ENCODE results near the gene ARHGEF28. TPM values are rescaled to one million over a fixed set of nuclear protein-coding genes. Genes with fewer than 3 reads are reported as not detected.

Gene ARHGEF28
- total RNA-seq, 1 experiment from 2014 or later = 0.42 TPM

- DNase-seq = no peak
- Histone ChIP-seq H3K36me3 (replicated peaks; ENCODE audit: control insufficient read depth, insufficient read depth, low read length) (no peaks in the 10 kb centered on the region), H3K27me3 (ENCODE audit: control insufficient read depth, insufficient read depth, low read length) (no peaks in the 10 kb centered on the region)
Measured at GRCh38 chr5:73684691-73685090, 58.7 kb downstream of the ARHGEF28 start.

GRCh38 chr5:73686912-73687311, 60.9 kb downstream of the ARHGEF28 start:
- H3K36me3 ChIP-seq (replicated peaks; ENCODE audit: control insufficient read depth, insufficient read depth, low read length) = no peaks in the 10 kb centered on the region
- H3K4me3 ChIP-seq (ENCODE audit: insufficient read depth, low read depth, low read length) = no peak overlapping the region
- DNase-seq = no peak
- no peaks in the 10 kb centered on the region for H3K27me3 ChIP-seq (ENCODE audit: control insufficient read depth, insufficient read depth, low read length)

More at GRCh38 chr5:73684691-73685090, 58.7 kb downstream of the ARHGEF28 start:
- no peak overlapping the region for H3K4me3 ChIP-seq (ENCODE audit: insufficient read depth, low read depth, low read length)

GRCh38 chr5:73687357-73687756, 61.4 kb downstream of the ARHGEF28 start:
- Histone ChIP-seq H3K36me3 (replicated peaks; ENCODE audit: control insufficient read depth, insufficient read depth, low read length) (no peaks in the 10 kb centered on the region), H3K27me3 (ENCODE audit: control insufficient read depth, insufficient read depth, low read length) (no peaks in the 10 kb centered on the region), H3K4me3 (ENCODE audit: insufficient read depth, low read depth, low read length) (no peak overlapping the region)
- no peak for DNase-seq

GRCh38 chr5:73690015-73690414, 64.0 kb downstream of the ARHGEF28 start:
- Histone ChIP-seq H3K4me3 (ENCODE audit: insufficient read depth, low read depth, low read length) (no peak overlapping the region), H3K27me3 (ENCODE audit: control insufficient read depth, insufficient read depth, low read length) (no peaks in the 10 kb centered on the region), H3K36me3 (replicated peaks; ENCODE audit: control insufficient read depth, insufficient read depth, low read length) (no peaks in the 10 kb centered on the region)
- no peak for DNase-seq

GRCh38 chr5:73691302-73692080, 65.5 kb downstream of the ARHGEF28 start:
- H3K27me3 ChIP-seq (ENCODE audit: control insufficient read depth, insufficient read depth, low read length) = no peaks in the 10 kb centered on the region
- DNase-seq = no peak

GRCh38 chr5:73692166-73692640, 66.2 kb downstream of the ARHGEF28 start:
- H3K36me3 ChIP-seq (replicated peaks; ENCODE audit: control insufficient read depth, insufficient read depth, low read length) = no peaks in the 10 kb centered on the region
- H3K4me3 ChIP-seq (ENCODE audit: insufficient read depth, low read depth, low read length) = no peak overlapping the region
- H3K27me3 ChIP-seq (ENCODE audit: control insufficient read depth, insufficient read depth, low read length) = no peaks in the 10 kb centered on the region
- DNase-seq = no peak

More at GRCh38 chr5:73691302-73692080, 65.5 kb downstream of the ARHGEF28 start:
- no peak overlapping the region for H3K4me3 ChIP-seq (ENCODE audit: insufficient read depth, low read depth, low read length)
- no peaks in the 10 kb centered on the region for H3K36me3 ChIP-seq (replicated peaks; ENCODE audit: control insufficient read depth, insufficient read depth, low read length)

GRCh38 chr5:73692981-73693380, 67.0 kb downstream of the ARHGEF28 start:
- Histone ChIP-seq H3K4me3 (ENCODE audit: insufficient read depth, low read depth, low read length) (no peak overlapping the region), H3K36me3 (replicated peaks; ENCODE audit: control insufficient read depth, insufficient read depth, low read length) (no peaks in the 10 kb centered on the region), H3K27me3 (ENCODE audit: control insufficient read depth, insufficient read depth, low read length) (no peaks in the 10 kb centered on the region)
- DNase-seq = no peak

- H3K36me3 ChIP-seq (replicated peaks; ENCODE audit: control insufficient read depth, insufficient read depth, low read length) = no peaks in the 10 kb centered on the region
Measured at GRCh38 chr5:73693573-73694061, 67.6 kb downstream of the ARHGEF28 start.

GRCh38 chr5:73694089-73694488, 68.1 kb downstream of the ARHGEF28 start:
- Histone ChIP-seq H3K36me3 (replicated peaks; ENCODE audit: control insufficient read depth, insufficient read depth, low read length) (no peaks in the 10 kb centered on the region), H3K4me3 (ENCODE audit: insufficient read depth, low read depth, low read length) (no peak overlapping the region), H3K27me3 (ENCODE audit: control insufficient read depth, insufficient read depth, low read length) (no peaks in the 10 kb centered on the region)
- no peak for DNase-seq

More at GRCh38 chr5:73693573-73694061, 67.6 kb downstream of the ARHGEF28 start:
- peak; percentile 25 for DNase-seq
- H3K4me3 ChIP-seq (ENCODE audit: insufficient read depth, low read depth, low read length) = no peak overlapping the region
- no peaks in the 10 kb centered on the region for H3K27me3 ChIP-seq (ENCODE audit: control insufficient read depth, insufficient read depth, low read length)

GRCh38 chr5:73698011-73698410, 72.0 kb downstream of the ARHGEF28 start:
- no peak for DNase-seq
- no peak overlapping the region for H3K4me3 ChIP-seq (ENCODE audit: insufficient read depth, low read depth, low read length)
- no peaks in the 10 kb centered on the region for H3K36me3 ChIP-seq (replicated peaks; ENCODE audit: control insufficient read depth, insufficient read depth, low read length)
- H3K27me3 ChIP-seq (ENCODE audit: control insufficient read depth, insufficient read depth, low read length) = no peaks in the 10 kb centered on the region

GRCh38 chr5:73701566-73701965, 75.6 kb downstream of the ARHGEF28 start:
- Histone ChIP-seq H3K4me3 (ENCODE audit: insufficient read depth, low read depth, low read length) (no peak overlapping the region), H3K36me3 (replicated peaks; ENCODE audit: control insufficient read depth, insufficient read depth, low read length) (no peaks in the 10 kb centered on the region), H3K27me3 (ENCODE audit: control insufficient read depth, insufficient read depth, low read length) (no peaks in the 10 kb centered on the region)
- no peak for DNase-seq

GRCh38 chr5:73702534-73702933, 76.5 kb downstream of the ARHGEF28 start:
- H3K36me3 ChIP-seq (replicated peaks; ENCODE audit: control insufficient read depth, insufficient read depth, low read length) = no peaks in the 10 kb centered on the region
- H3K27me3 ChIP-seq (ENCODE audit: control insufficient read depth, insufficient read depth, low read length) = no peaks in the 10 kb centered on the region
- no peak overlapping the region for H3K4me3 ChIP-seq (ENCODE audit: insufficient read depth, low read depth, low read length)
- DNase-seq = no peak

- Histone ChIP-seq H3K27me3 (ENCODE audit: control insufficient read depth, insufficient read depth, low read length) (no peaks in the 10 kb centered on the region), H3K4me3 (ENCODE audit: insufficient read depth, low read depth, low read length) (no peak overlapping the region), H3K36me3 (replicated peaks; ENCODE audit: control insufficient read depth, insufficient read depth, low read length) (no peaks in the 10 kb centered on the region)
- no peak for DNase-seq
Measured at GRCh38 chr5:73702951-73703350, 77.0 kb downstream of the ARHGEF28 start.

- H3K27me3 ChIP-seq (ENCODE audit: control insufficient read depth, insufficient read depth, low read length) = no peaks in the 10 kb centered on the region
- H3K4me3 ChIP-seq (ENCODE audit: insufficient read depth, low read depth, low read length) = no peak overlapping the region
- no peak for DNase-seq
- H3K36me3 ChIP-seq (replicated peaks; ENCODE audit: control insufficient read depth, insufficient read depth, low read length) = no peaks in the 10 kb centered on the region
Measured at GRCh38 chr5:73705364-73705763, 79.4 kb downstream of the ARHGEF28 start.

- no peak overlapping the region for H3K4me3 ChIP-seq (ENCODE audit: insufficient read depth, low read depth, low read length)
- H3K27me3 ChIP-seq (ENCODE audit: control insufficient read depth, insufficient read depth, low read length) = no peaks in the 10 kb centered on the region
- DNase-seq = no peak
- no peaks in the 10 kb centered on the region for H3K36me3 ChIP-seq (replicated peaks; ENCODE audit: control insufficient read depth, insufficient read depth, low read length)
Measured at GRCh38 chr5:73706963-73707362, 81.0 kb downstream of the ARHGEF28 start.

Measured in H7 (cell line).